OCI-M1 (cell line): Measurements from ENCODE around the gene SLC24A4.

Source experiments
- DNase-seq: peaks from one replicate; lab custom pipeline; 2025; lab: John Stamatoyannopoulos, UW

SLC24A4 gene

GRCh38 chr14:92323011-92323915, at the start of gene SLC24A4:
Gene SLC24A4, plus strand, starts transcription at chr14:92323165. Its CDS starts 666 bp downstream, at chr14:92323831.
- no peak for DNase-seq

GRCh38 chr14:92273166-92273565, 49.8 kb upstream of the SLC24A4 start:
- no peak for DNase-seq

GRCh38 chr14:92274055-92274454, 48.9 kb upstream of the SLC24A4 start:
- DNase-seq: no peak

GRCh38 chr14:92276074-92276473, 46.9 kb upstream of the SLC24A4 start:
- no peak for DNase-seq

- DNase-seq: no peak
These were observed 45.9 kb upstream of the SLC24A4 start for GRCh38 chr14:92277031-92277430.

GRCh38 chr14:92280554-92281262, 42.3 kb upstream of the SLC24A4 start:
- no peak for DNase-seq

- DNase-seq: no peak
These were observed 40.3 kb upstream of the SLC24A4 start for GRCh38 chr14:92282669-92283068.

GRCh38 chr14:92285311-92285710, 37.7 kb upstream of the SLC24A4 start:
- DNase-seq: no peak

- no peak for DNase-seq
These were observed 35.0 kb upstream of the SLC24A4 start for GRCh38 chr14:92287987-92288386.

- no peak for DNase-seq
These were observed 33.8 kb upstream of the SLC24A4 start for GRCh38 chr14:92288994-92289660.

GRCh38 chr14:92292673-92293072, 30.3 kb upstream of the SLC24A4 start:
- DNase-seq: no peak

- DNase-seq: no peak
These were observed 28.5 kb upstream of the SLC24A4 start for GRCh38 chr14:92294506-92294905.

GRCh38 chr14:92297818-92298595, 25.0 kb upstream of the SLC24A4 start:
- no peak for DNase-seq

- no peak for DNase-seq
These were observed 20.5 kb upstream of the SLC24A4 start for GRCh38 chr14:92302481-92302880.

- DNase-seq: no peak
These were observed 14.2 kb upstream of the SLC24A4 start for GRCh38 chr14:92308716-92309115.

- no peak for DNase-seq
These were observed 12.9 kb upstream of the SLC24A4 start for GRCh38 chr14:92309968-92310530.

GRCh38 chr14:92310776-92311375, 12.1 kb upstream of the SLC24A4 start:
- no peak for DNase-seq

- no peak for DNase-seq
These were observed 8.8 kb upstream of the SLC24A4 start for GRCh38 chr14:92314182-92314581.

- DNase-seq: no peak
These were observed 7.7 kb upstream of the SLC24A4 start for GRCh38 chr14:92315050-92315805.

GRCh38 chr14:92316176-92316575, 6.8 kb upstream of the SLC24A4 start:
- no peak for DNase-seq
